A549 (cell line): ENCODE results near the gene WDR13. TPM values are rescaled to one million over a fixed set of nuclear protein-coding genes. Genes with fewer than 3 reads are reported as not detected.

ENCODE experiments used
- ATAC-seq, 2 experiments: fragments of 200-7000 bp in 1 of 2; fragments of >200 bp in 1 of 2; cut with Nextera tagmentation in 1 of 2; cut with Tn5 transposase in 1 of 2; 3 replicates each; pipeline versions ENCODE4 v1.8.0 to v1.9.1; 2018 to 2020; ENCODE audit warnings: mild to moderate bottlenecking in 1 of 2, moderate library complexity in 1 of 2
- CTCF ChIA-PET: fragments of 300-600 bp; sonication (Branson Sonifier 250); formaldehyde crosslinking; extraction: SDS; loops from one replicate; lab custom pipeline; 2021; ENCODE audit warnings: antibody characterized with exemption, inconsistent platforms; lab: Yijun Ruan, JAX
- POLR2A ChIA-PET: fragments of 350-600 bp; formaldehyde crosslinking; extraction: SDS; loops from one replicate; lab custom pipeline; 2021; ENCODE audit warnings: antibody characterized with exemption, inconsistent platforms; lab: Yijun Ruan, JAX
- DNase-seq, 2 experiments: peaks; one replicate each; pipeline versions ENCODE4 v3.0.0 to v3.0.0-alpha.2; 2011 to 2016; ENCODE audit warnings: low read depth in 1 of 2, low spot score in 1 of 2
- FAIRE-seq: peaks from 2 replicates; lab custom pipeline; 2011; peaks lifted over from hg19 to GRCh38; lab: Jason Lieb, UNC
- H3K27ac ChIP-seq, 2 experiments: fragments of >200 bp; sonication (Bioruptor Twin); formaldehyde crosslinking; 3 replicates each; pipeline ENCODE4 v1.5.1; 2016 to 2017
- H3K4me1 ChIP-seq: fragments of >200 bp; sonication (Bioruptor Twin); formaldehyde crosslinking; 3 replicates; pipeline ENCODE4 v1.6.1; 2016
- H3K4me2 ChIP-seq: fragments of >200 bp; sonication (Bioruptor Twin); formaldehyde crosslinking; 3 replicates; pipeline ENCODE4 v1.6.1; 2016
- H3K4me3 ChIP-seq: fragments of >200 bp; sonication (Bioruptor Twin); formaldehyde crosslinking; 3 replicates; pipeline ENCODE4 v1.5.1; 2016
- H3K9me3 ChIP-seq: fragments of >200 bp; sonication (Bioruptor Twin); formaldehyde crosslinking; 3 replicates; pipeline ENCODE4 v1.6.1; 2016
- BHLHE40 ChIP-seq: IDR thresholded peaks from 2 replicates; pipeline ENCODE4 v1.6.1; 2012; ENCODE audit warnings: low read depth, low read length, inconsistent platforms
- CBX2 ChIP-seq: fragments of 200-600 bp; sonication (generic); IDR thresholded peaks from 2 replicates; pipeline ENCODE4 v1.6.1; 2016; ENCODE audit warnings: low read depth, mild to moderate bottlenecking, borderline replicate concordance
- CBX8 ChIP-seq: fragments of 200-600 bp; sonication (generic); IDR thresholded peaks from 2 replicates; pipeline ENCODE4 v1.6.1; 2016
- CHD2 ChIP-seq: fragments of 150-350 bp; IDR thresholded peaks from 2 replicates; pipeline ENCODE4 v1.6.1; 2014; ENCODE audit warnings: low read length; ENCODE audit not compliant: partially characterized antibody
- E2F6 ChIP-seq: IDR thresholded peaks from 2 replicates; pipeline ENCODE4 v1.6.1; 2012; ENCODE audit warnings: low read depth, borderline replicate concordance
- EHMT2 ChIP-seq: fragments of 200-600 bp; sonication (generic); IDR thresholded peaks from 2 replicates; pipeline ENCODE4 v1.6.1; 2016; ENCODE audit warnings: antibody characterized with exemption, low read depth, mild to moderate bottlenecking, moderate library complexity
- ELK1 ChIP-seq: fragments of 150-350 bp; IDR thresholded peaks from 2 replicates; pipeline ENCODE4 v1.6.1; 2014; ENCODE audit warnings: low read depth, mild to moderate bottlenecking, low read length
- EP300 ChIP-seq, 2 experiments: fragments of >200 bp; sonication (Bioruptor Twin); formaldehyde crosslinking; IDR thresholded peaks; 2 replicates in 1 of 2; 3 replicates in 1 of 2; pipeline ENCODE4 v1.6.1; 2016 to 2017
- FOSB ChIP-seq: fragments of 250-450 bp; sonication (Bioruptor Pico); IDR thresholded peaks from 2 replicates; pipeline ENCODE4 v1.5.0; 2020; ENCODE audit warnings: mild to moderate bottlenecking, moderate library complexity
- FOSL2 ChIP-seq, 2 experiments: fragments of 450-650 bp in 1 of 2; fragments of >200 bp in 1 of 2; sonication (Bioruptor Twin) in 1 of 2; formaldehyde crosslinking; IDR thresholded peaks; 2 replicates each; pipeline versions ENCODE4 v1.5.0 to v1.6.1; 2016 to 2020; ENCODE audit warnings: mild to moderate bottlenecking in 1 of 2, moderate library complexity in 1 of 2
- GATA3 ChIP-seq: IDR thresholded peaks from 2 replicates; pipeline ENCODE4 v1.6.1; 2012; ENCODE audit warnings: borderline replicate concordance
- HOXA7 ChIP-seq: fragments of 250-450 bp; sonication (Bioruptor Pico); IDR thresholded peaks from 2 replicates; pipeline ENCODE4 v1.5.0; 2020; ENCODE audit warnings: mild to moderate bottlenecking, moderate library complexity
- HOXB5 ChIP-seq: fragments of 250-450 bp; sonication (Bioruptor Pico); IDR thresholded peaks from 2 replicates; pipeline ENCODE4 v1.5.0; 2020; ENCODE audit warnings: mild to moderate bottlenecking, moderate library complexity
- JUNB ChIP-seq: fragments of >200 bp; sonication (Bioruptor Twin); formaldehyde crosslinking; IDR thresholded peaks from 2 replicates; pipeline ENCODE4 v1.6.1; 2016
- MYC ChIP-seq: IDR thresholded peaks from 2 replicates; pipeline ENCODE4 v1.6.1; 2012; ENCODE audit warnings: mild to moderate bottlenecking, inconsistent platforms, low read length, improper control_type of control experiment, borderline replicate concordance
- NFE2L2 ChIP-seq: fragments of 150-350 bp; conservative IDR thresholded peaks from 2 replicates; pipeline ENCODE4 v1.6.1; 2014; ENCODE audit warnings: low read length
- NPAS2 ChIP-seq: fragments of 250-450 bp; sonication (Bioruptor Pico); IDR thresholded peaks from 2 replicates; pipeline ENCODE4 v1.8.0; 2022; ENCODE audit warnings: mild to moderate bottlenecking, moderate library complexity, borderline replicate concordance
- PHF8 ChIP-seq: fragments of 200-600 bp; sonication (generic); IDR thresholded peaks from 2 replicates; pipeline ENCODE4 v1.6.1; 2016; ENCODE audit warnings: low read depth, mild to moderate bottlenecking, antibody characterized with exemption, moderate library complexity, borderline replicate concordance
- POLR2A ChIP-seq: IDR thresholded peaks from 2 replicates; pipeline ENCODE4 v1.6.1; 2012; ENCODE audit warnings: mild to moderate bottlenecking, low read length
- RAD21 ChIP-seq, 2 experiments: fragments of >200 bp in 1 of 2; sonication (Bioruptor Twin) in 1 of 2; formaldehyde crosslinking in 1 of 2; IDR thresholded peaks in 1 of 2; conservative IDR thresholded peaks in 1 of 2; 2 replicates in 1 of 2; 3 replicates in 1 of 2; pipeline ENCODE4 v1.6.1; 2012 to 2018; ENCODE audit warnings: inconsistent platforms in 1 of 2
- REST ChIP-seq: fragments of 200-600 bp; sonication (generic); IDR thresholded peaks from 2 replicates; pipeline ENCODE4 v1.6.1; 2016; ENCODE audit warnings: antibody characterized with exemption, mild to moderate bottlenecking, moderate library complexity
- USF2 ChIP-seq: fragments of 450-650 bp; IDR thresholded peaks from 2 replicates; pipeline ENCODE4 v1.6.1; 2014; ENCODE audit warnings: antibody characterized with exemption
- ZC3H11A ChIP-seq: fragments of 450-650 bp; IDR thresholded peaks from 2 replicates; pipeline ENCODE4 v1.6.1; 2014; ENCODE audit warnings: antibody characterized with exemption, mild to moderate bottlenecking
- WGBS: methylation state at CpG from one replicate; pipeline ENCODE4 v1.1.6; 2017; ENCODE audit errors: missing lambda C conversion rate; 5-methylcytosine and 5-hydroxymethylcytosine counted together
- polyA plus RNA-seq, 4 experiments: library from polyadenylated mRNA; depleted of rRNA in 3 of 4; stranded (reverse); fragments of >200 nt; fragmentation: RNase III in 1 of 4; extraction: RNeasy Plus Mini Kit Qiagen cat#74134 plus additional on column Dnase treatment in 1 of 4; gene quantifications; 2 replicates in 3 of 4; 3 replicates in 1 of 4; pipeline ENCODE4 v1.2.3, GENCODE V29; 2011 to 2017
- TF ChIP-seq, protein P1 (sequence below): fragments of >200 bp; sonication (Bioruptor Twin); formaldehyde crosslinking; IDR thresholded peaks from 3 replicates; pipeline ENCODE4 v1.5.1; 2016
- TF ChIP-seq, protein P2 (sequence below): fragments of 250-450 bp; sonication (Bioruptor Pico); IDR thresholded peaks from 2 replicates; pipeline ENCODE4 v1.5.0; 2020; ENCODE audit warnings: low read depth, mild to moderate bottlenecking, moderate library complexity
- TF ChIP-seq, protein P3 (sequence below): IDR thresholded peaks from 2 replicates; pipeline ENCODE4 v1.6.1; 2012
- TF ChIP-seq, protein P4 (sequence below): fragments of 250-450 bp; sonication (Bioruptor Pico); IDR thresholded peaks from 2 replicates; pipeline ENCODE4 v1.5.0; 2021; ENCODE audit warnings: mild to moderate bottlenecking, moderate library complexity, borderline replicate concordance

The WDR13 gene
- polyA plus RNA-seq, 2 of the 4 experiments (the other 2 are of a cell fraction) = 32.4 to 51.9 TPM

GRCh38 chrX:48636776-48637175 is 39.5 kb downstream of the WDR13 start:
- POLR2A ChIA-PET = no interaction called here
- TF ChIP-seq, protein P1, sequence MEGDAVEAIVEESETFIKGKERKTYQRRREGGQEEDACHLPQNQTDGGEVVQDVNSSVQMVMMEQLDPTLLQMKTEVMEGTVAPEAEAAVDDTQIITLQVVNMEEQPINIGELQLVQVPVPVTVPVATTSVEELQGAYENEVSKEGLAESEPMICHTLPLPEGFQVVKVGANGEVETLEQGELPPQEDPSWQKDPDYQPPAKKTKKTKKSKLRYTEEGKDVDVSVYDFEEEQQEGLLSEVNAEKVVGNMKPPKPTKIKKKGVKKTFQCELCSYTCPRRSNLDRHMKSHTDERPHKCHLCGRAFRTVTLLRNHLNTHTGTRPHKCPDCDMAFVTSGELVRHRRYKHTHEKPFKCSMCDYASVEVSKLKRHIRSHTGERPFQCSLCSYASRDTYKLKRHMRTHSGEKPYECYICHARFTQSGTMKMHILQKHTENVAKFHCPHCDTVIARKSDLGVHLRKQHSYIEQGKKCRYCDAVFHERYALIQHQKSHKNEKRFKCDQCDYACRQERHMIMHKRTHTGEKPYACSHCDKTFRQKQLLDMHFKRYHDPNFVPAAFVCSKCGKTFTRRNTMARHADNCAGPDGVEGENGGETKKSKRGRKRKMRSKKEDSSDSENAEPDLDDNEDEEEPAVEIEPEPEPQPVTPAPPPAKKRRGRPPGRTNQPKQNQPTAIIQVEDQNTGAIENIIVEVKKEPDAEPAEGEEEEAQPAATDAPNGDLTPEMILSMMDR = no peak
- no peak for TF ChIP-seq E2F6
- no peak for TF ChIP-seq PHF8
- no peak for TF ChIP-seq FOSL2 (IDR thresholded peaks at IDR 0.05)
- no peak for TF ChIP-seq FOSL2 (CRISPR knock-in tag; IDR thresholded peaks at IDR 0.05)
- TF ChIP-seq NPAS2 (CRISPR knock-in tag) = no peak
- TF ChIP-seq CBX8 = no peak
- no peak for TF ChIP-seq ZC3H11A
- TF ChIP-seq GATA3 = no peak
- no peak for TF ChIP-seq HOXA7 (CRISPR knock-in tag)
- no peak for TF ChIP-seq HOXB5 (CRISPR knock-in tag)
- TF ChIP-seq, protein P2, sequence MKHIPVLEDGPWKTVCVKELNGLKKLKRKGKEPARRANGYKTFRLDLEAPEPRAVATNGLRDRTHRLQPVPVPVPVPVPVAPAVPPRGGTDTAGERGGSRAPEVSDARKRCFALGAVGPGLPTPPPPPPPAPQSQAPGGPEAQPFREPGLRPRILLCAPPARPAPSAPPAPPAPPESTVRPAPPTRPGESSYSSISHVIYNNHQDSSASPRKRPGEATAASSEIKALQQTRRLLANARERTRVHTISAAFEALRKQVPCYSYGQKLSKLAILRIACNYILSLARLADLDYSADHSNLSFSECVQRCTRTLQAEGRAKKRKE (CRISPR knock-in tag) = no peak
- no peak for TF ChIP-seq ELK1
- TF ChIP-seq, protein P3, sequence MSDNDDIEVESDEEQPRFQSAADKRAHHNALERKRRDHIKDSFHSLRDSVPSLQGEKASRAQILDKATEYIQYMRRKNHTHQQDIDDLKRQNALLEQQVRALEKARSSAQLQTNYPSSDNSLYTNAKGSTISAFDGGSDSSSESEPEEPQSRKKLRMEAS = no peak
- TF ChIP-seq BHLHE40 = no peak
- TF ChIP-seq POLR2A = no peak
- no peak for TF ChIP-seq MYC
- no peak for TF ChIP-seq FOSB (CRISPR knock-in tag)

GRCh38 chrX:48645669-48646068 is 48.4 kb downstream of the WDR13 start:
- Histone ChIP-seq H3K9me3 (no peaks in the 10 kb centered on the region), H3K4me3 (no peak overlapping the region), H3K4me2 (no peak overlapping the region), H3K27ac (no peak overlapping the region), H3K4me1 (no peaks in the 10 kb centered on the region)
- 80% methylated on average over 7 of the region's 7 CpGs for WGBS
- ChIA-PET POLR2A (interaction anchor here (0.5 kb wide), 1 partner anchor 254 kb away, joined by 3 read pairs; no protein-coding TSS in a partner anchor), CTCF (interaction anchor here (1.0 kb wide), 1 partner anchor 9 kb away, joined by 3 read pairs; no protein-coding TSS in a partner anchor)
- ATAC-seq (no peak), DNase-seq (no peak), FAIRE-seq (no peak)
- no peak for TF ChIP-seq REST
- no peak for TF ChIP-seq CHD2
- no peak for TF ChIP-seq HOXA7 (CRISPR knock-in tag)
- TF ChIP-seq RAD21 (conservative IDR thresholded peaks at IDR 0.05 in 1 of 2, IDR thresholded peaks at IDR 0.05 in 1 of 2) = no peak
- no peak for TF ChIP-seq EP300 (IDR thresholded peaks at IDR 0.05)
- TF ChIP-seq, protein P4, sequence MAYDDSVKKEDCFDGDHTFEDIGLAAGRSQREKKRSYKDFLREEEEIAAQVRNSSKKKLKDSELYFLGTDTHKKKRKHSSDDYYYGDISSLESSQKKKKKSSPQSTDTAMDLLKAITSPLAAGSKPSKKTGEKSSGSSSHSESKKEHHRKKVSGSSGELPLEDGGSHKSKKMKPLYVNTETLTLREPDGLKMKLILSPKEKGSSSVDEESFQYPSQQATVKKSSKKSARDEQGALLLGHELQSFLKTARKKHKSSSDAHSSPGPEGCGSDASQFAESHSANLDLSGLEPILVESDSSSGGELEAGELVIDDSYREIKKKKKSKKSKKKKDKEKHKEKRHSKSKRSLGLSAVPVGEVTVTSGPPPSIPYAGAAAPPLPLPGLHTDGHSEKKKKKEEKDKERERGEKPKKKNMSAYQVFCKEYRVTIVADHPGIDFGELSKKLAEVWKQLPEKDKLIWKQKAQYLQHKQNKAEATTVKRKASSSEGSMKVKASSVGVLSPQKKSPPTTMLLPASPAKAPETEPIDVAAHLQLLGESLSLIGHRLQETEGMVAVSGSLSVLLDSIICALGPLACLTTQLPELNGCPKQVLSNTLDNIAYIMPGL = no peak
- TF ChIP-seq EHMT2 = no peak
- no peak for TF ChIP-seq USF2
- TF ChIP-seq NFE2L2 = no peak
- TF ChIP-seq CBX2 = no peak
- TF ChIP-seq JUNB = no peak

More at GRCh38 chrX:48636776-48637175, 39.5 kb downstream of the WDR13 start:
- Histone ChIP-seq H3K27ac (no peak overlapping the region), H3K4me3 (no peak overlapping the region), H3K4me1 (peaks cover 3% of the 10 kb centered on the region; the same call in 1 of the 3 replicates), H3K9me3 (no peaks in the 10 kb centered on the region), H3K4me2 (0 out of 3 replicates have a peak overlapping the region, but pooled peaks have one; percentile 28)
- CTCF ChIA-PET = no interaction called here
- no peak for DNase-seq
- WGBS = 10% methylated on average over 2 of the region's 2 CpGs
- no peak for ATAC-seq
- peak; percentile 13 for FAIRE-seq
